Coronary artery (tissue), 2 donors: ENCODE measurements around the gene F11R.
"Not testable (repeated sequence)": the region's sequence is repeated elsewhere in the genome, so short reads cannot be mapped to it uniquely, and the experiment has no call there.

ENCODE experiments used
- DNase-seq: peaks from one replicate; pipeline ENCODE4 v3.0.0-alpha.2; 2017; ENCODE audit warnings: low spot score
- H3K27ac ChIP-seq, 2 donors: fragments of 200-600 bp; sonication (generic); one replicate each; pipeline ENCODE4 v1.5.1; 2016 to 2019
- H3K4me3 ChIP-seq: fragments of 200-600 bp; sonication (generic); 2 replicates; pipeline ENCODE4 v1.5.1; 2016; ENCODE audit warnings: mild to moderate bottlenecking, moderate library complexity
- TF ChIP-seq, protein P1 (sequence below): fragments of 200-600 bp; sonication (generic); IDR thresholded peaks from one replicate; pipeline ENCODE4 v1.5.1; 2019; ENCODE audit warnings: antibody characterized with exemption

F11R gene

GRCh38 chr1:161039154-161039545 lies 18.2 kb upstream of the F11R start:
- H3K27ac ChIP-seq: peak overlapping the region in 1 of 2 donors; percentile 61
- H3K4me3 ChIP-seq: peak overlapping the region; percentile 89
- no peak for DNase-seq
- TF ChIP-seq, protein P1, sequence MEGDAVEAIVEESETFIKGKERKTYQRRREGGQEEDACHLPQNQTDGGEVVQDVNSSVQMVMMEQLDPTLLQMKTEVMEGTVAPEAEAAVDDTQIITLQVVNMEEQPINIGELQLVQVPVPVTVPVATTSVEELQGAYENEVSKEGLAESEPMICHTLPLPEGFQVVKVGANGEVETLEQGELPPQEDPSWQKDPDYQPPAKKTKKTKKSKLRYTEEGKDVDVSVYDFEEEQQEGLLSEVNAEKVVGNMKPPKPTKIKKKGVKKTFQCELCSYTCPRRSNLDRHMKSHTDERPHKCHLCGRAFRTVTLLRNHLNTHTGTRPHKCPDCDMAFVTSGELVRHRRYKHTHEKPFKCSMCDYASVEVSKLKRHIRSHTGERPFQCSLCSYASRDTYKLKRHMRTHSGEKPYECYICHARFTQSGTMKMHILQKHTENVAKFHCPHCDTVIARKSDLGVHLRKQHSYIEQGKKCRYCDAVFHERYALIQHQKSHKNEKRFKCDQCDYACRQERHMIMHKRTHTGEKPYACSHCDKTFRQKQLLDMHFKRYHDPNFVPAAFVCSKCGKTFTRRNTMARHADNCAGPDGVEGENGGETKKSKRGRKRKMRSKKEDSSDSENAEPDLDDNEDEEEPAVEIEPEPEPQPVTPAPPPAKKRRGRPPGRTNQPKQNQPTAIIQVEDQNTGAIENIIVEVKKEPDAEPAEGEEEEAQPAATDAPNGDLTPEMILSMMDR: no peak

- DNase-seq: no peak
- Histone ChIP-seq H3K27ac (peak within 1 kb of the TSS in 1 of 2 donors; percentile 61), H3K4me3 (peak within 1 kb of the TSS; percentile 89)
- TF ChIP-seq, protein P1: no peak
Observed at GRCh38 chr1:161038523-161039153, 17.7 kb upstream of the F11R start, which contains the start of gene TSTD1. Gene TSTD1 (minus strand): TSS chr1:161038964. CDS start chr1:161038889, 75 bp downstream.

GRCh38 chr1:161037661-161038522 lies 16.9 kb upstream of the F11R start:
- peak overlapping the region in 1 of 2 donors; percentile 61 for H3K27ac ChIP-seq
- TF ChIP-seq, protein P1: no peak
- H3K4me3 ChIP-seq: peak overlapping the region; percentile 89
- no peak for DNase-seq

DNA sequence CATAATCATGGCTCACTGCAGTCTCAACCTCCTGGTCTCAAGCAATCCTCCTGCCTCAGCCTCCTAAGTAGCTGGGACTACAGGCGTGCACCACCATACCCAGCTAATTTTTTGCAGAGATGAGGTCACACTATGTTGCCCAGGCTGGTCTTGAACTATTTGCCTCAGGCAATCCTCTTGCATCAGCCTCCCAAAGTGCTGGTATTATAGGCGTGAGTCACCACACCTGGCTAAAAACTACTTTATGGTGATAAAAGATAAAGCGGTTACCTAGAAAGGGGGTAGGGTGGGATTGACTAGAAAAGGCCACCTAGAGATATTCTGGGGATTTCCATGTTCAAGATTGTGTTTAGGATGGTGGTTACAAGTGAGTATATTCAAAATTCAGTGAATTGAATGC lies 12.8 kb upstream of the F11R start:
- H3K4me3 ChIP-seq: no peak overlapping the region
- no peak overlapping the region for H3K27ac ChIP-seq
- no peak for DNase-seq
- TF ChIP-seq, protein P1: no peak

DNA sequence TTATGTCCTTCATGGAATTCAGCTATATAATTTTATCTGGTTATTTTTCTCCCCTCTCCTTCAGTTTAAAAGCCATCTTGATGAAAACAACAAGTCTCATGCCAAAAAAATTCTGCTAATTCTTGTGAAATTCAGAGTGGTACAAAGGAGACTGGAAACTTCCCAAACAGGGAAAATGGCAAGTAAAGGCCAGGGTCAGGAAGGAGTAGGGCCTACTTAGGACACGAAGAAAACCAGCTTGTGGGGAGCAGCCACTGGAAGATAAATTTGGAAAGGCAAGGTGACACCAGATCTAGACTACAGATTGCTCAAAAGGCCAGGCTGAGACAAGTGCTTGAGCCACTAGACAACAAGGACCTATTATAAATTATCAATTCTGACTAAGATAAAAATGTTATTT lies 11.5 kb upstream of the F11R start:
- DNase-seq: no peak
- H3K27ac ChIP-seq: no peak overlapping the region
- H3K4me3 ChIP-seq: no peak overlapping the region
- TF ChIP-seq, protein P1: no peak

- no peak overlapping the region for H3K4me3 ChIP-seq
- no peak for DNase-seq
- TF ChIP-seq, protein P1: no peak
- no peak overlapping the region for H3K27ac ChIP-seq
Observed at GRCh38 chr1:161031874-161032273, 10.9 kb upstream of the F11R start.

GRCh38 chr1:161029466-161029865 lies 8.5 kb upstream of the F11R start:
- H3K4me3 ChIP-seq, DNase-seq: not testable (repeated sequence)

GRCh38 chr1:161026954-161027353 lies 6.0 kb upstream of the F11R start:
- DNase-seq, H3K4me3 ChIP-seq, H3K27ac ChIP-seq: not testable (repeated sequence)

More at GRCh38 chr1:161029466-161029865, 8.5 kb upstream of the F11R start:
- not testable (repeated sequence) for H3K27ac ChIP-seq

- H3K4me3 ChIP-seq, DNase-seq, H3K27ac ChIP-seq: not testable (repeated sequence)
Observed at GRCh38 chr1:161022432-161022831, 1.5 kb upstream of the F11R start.
